GM12801 (cell line): Measurements from ENCODE around the gene EVA1C.

ENCODE experiments used
- TF ChIP-seq, protein P1 (sequence below): IDR thresholded peaks from one replicate; pipeline ENCODE4 v1.5.1; 2011; ENCODE audit warnings: control low read depth; ENCODE audit not compliant: insufficient read length; ENCODE audit errors: extremely low read depth

EVA1C gene

GRCh38 chr21:32392299-32392879, 20.1 kb upstream of the EVA1C start:
- TF ChIP-seq, protein P1, sequence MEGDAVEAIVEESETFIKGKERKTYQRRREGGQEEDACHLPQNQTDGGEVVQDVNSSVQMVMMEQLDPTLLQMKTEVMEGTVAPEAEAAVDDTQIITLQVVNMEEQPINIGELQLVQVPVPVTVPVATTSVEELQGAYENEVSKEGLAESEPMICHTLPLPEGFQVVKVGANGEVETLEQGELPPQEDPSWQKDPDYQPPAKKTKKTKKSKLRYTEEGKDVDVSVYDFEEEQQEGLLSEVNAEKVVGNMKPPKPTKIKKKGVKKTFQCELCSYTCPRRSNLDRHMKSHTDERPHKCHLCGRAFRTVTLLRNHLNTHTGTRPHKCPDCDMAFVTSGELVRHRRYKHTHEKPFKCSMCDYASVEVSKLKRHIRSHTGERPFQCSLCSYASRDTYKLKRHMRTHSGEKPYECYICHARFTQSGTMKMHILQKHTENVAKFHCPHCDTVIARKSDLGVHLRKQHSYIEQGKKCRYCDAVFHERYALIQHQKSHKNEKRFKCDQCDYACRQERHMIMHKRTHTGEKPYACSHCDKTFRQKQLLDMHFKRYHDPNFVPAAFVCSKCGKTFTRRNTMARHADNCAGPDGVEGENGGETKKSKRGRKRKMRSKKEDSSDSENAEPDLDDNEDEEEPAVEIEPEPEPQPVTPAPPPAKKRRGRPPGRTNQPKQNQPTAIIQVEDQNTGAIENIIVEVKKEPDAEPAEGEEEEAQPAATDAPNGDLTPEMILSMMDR, result no peak

DNA sequence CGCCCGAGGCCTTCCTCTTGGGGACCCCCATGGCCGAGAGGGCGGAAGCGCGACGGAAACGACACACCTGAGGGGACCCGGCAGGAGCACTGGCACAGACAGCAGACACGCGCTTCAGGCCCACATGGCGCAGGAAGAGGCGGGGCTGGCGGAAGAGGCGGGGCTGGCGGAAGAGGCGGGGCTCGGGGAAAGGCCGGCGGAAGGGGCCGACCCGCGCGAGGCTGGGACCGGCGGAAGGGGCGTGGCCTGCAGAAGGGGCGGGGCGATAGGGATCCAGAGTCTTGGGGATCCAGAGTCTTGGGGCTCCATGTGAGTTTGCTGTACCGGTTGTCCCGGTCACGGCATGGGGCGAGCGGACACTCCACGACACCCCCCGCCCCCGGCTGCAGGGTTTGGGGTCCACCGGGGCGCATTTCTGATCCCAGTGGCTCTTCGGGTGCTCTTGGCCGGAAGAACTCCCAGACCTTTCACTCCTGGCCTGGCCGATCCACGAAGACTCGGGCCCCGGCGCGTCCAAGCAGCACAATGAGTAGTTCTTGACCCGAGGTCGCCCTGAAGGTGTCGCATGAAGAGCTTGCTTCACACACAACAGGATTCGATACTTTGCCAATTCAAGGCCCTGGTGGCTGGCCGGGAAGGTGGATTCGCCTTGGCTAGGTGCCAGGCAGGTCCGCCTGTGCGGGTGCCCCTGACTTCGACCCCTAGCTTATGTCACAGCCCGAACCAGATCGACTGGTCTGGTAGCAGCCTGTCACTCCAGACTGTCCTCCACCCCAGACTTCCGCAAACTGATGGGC, 19.4 kb upstream of the EVA1C start, which contains the start of gene URB1:
TSS of gene URB1 (minus strand) at position 133 of the 797 bp plus-strand sequence. CDS start at position 31, 102 bp downstream.
- TF ChIP-seq, protein P1, result no peak

GRCh38 chr21:32393677-32394001, 18.9 kb upstream of the EVA1C start:
- TF ChIP-seq, protein P1, result no peak

GRCh38 chr21:32403201-32403777, 9.2 kb upstream of the EVA1C start:
- TF ChIP-seq, protein P1, result no peak

DNA sequence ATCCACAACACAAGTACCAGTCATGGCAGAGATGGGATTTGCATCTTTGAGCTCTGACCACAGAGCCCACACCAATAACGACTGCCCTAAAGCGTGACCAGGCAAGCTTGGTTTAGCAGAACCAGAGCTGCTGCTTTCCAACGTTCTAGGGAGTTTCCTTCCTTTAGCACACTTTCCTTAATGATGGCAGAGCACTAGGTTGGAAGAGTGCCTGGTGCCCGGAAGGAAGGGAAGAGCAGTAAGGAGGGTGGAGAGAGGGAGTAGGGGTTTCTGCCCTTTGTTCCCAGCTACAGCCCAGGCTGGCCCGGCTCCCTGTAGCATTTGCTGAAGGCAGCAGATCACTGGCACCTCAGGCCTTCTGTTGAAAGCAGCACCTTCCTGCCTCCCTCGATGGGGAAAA, 6.1 kb upstream of the EVA1C start:
- TF ChIP-seq, protein P1, result no peak

- TF ChIP-seq, protein P1, result no peak
Measured at GRCh38 chr21:32410291-32410690, 2.2 kb upstream of the EVA1C start.

- TF ChIP-seq, protein P1, result no peak
Measured at GRCh38 chr21:32410916-32411315, 1.6 kb upstream of the EVA1C start.
